Fibroblast of peridontal ligament (primary cell): ENCODE data around the gene NEMP2.

Experiments
- DNase-seq: peaks from one replicate; pipeline ENCODE4 v3.0.0-alpha.2; 2010; ENCODE audit errors: extremely low read depth

The NEMP2 gene

DNA sequence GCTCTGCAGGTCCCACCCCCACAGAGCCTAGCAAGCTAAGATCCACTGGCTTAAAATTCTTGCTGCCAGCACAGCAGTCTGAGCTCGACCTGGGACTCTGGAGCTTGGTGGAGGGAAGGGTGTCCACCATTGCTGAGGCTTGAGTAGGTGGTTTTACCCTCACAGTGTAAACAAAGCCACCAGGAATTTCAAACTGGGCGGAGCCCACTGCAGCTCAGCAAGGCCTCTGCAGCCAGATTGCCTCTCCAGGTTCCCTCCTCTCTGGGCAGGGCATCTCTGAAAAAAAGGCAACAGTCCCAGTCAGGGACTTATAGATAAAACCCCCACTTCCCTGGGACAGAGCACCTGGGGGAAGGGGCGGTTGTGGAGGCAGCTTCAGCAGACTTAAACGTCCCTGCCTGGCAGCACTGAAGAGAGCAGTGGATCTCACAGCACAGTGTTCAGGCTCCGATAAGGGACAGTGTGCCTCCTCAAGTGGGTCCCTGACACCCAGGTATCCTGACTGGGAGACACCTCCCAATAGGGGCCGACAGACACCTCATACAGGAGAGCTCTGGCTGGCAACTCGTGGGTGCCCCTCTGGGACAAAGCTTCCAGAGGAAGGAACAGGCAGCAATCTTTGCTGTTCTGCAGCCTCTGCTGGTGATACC is 20.0 kb upstream of the NEMP2 start:
- DNase-seq: no peak

GRCh38 chr2:190553254-190553653 is 18.7 kb upstream of the NEMP2 start:
- DNase-seq: no peak

GRCh38 chr2:190551928-190552327 is 17.4 kb upstream of the NEMP2 start:
- DNase-seq: peak; percentile 29

GRCh38 chr2:190550137-190550536 is 15.6 kb upstream of the NEMP2 start:
- no peak for DNase-seq

GRCh38 chr2:190547886-190548285 is 13.4 kb upstream of the NEMP2 start:
- no peak for DNase-seq

DNA sequence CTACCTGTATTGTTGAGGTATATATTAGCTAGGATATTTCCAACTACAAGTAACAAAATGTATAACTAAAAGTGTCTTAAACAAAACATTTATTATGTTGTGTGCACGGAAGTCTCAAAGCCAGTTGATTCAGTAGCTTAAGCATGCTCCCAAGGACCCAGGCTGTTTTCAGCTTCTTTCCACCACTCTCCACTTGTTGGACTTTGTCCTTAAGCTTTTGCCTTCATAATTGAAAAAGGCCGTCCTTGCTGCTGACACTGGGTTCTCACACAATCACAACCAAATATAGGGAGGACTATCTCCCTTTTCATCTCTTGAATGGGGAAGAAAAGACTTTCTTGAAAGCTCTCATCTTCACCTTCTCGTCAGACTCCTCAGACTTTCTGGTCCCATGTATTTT is 12.2 kb upstream of the NEMP2 start:
- DNase-seq: no peak

DNA sequence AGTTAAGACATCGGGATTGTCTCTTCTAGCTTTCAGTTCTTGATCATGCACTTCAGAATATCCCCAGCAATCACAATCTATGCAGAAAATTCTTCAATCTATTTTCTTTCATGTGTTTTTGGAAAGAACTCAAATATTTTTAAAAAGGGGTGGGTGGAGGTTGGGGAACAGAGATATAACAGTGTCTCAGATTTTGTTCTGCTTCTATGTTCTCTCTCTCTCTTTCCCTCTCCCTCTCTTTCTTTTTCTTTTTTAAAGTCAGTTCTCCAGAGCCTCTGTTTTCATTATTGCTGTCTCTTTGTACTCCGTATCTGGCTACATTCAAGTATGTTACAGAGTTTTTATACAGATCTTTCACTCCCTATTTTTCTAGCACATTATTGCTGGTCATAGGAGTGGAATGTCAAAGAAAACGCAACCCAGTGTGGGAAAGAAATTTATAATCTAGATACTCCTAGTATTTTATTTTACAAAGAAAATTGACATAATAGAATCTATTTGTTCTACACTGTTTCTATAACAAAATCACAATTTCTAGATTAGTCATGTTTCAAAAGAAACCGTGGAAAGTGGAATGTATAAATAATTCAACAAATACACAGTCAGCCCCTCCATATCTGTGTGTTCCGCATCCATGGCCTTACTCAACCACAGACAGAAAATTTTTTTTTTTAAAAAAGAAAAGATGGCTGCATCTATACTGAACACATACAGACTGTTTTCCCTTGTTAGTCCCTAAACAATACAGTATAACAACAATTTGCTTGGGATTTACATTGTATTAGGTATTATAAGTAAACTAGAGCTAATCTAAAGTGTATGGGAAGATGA is 11.2 kb upstream of the NEMP2 start:
- peak; percentile 54 for DNase-seq

GRCh38 chr2:190545093-190545492 is 10.6 kb upstream of the NEMP2 start:
- DNase-seq: peak; percentile 40

- peak; percentile 15 for DNase-seq
Measured at GRCh38 chr2:190540048-190540447, 5.5 kb upstream of the NEMP2 start.

GRCh38 chr2:190538201-190538600 is 3.7 kb upstream of the NEMP2 start:
- no peak for DNase-seq

GRCh38 chr2:190537765-190538164 is 3.2 kb upstream of the NEMP2 start:
- peak; percentile 30 for DNase-seq

- peak; percentile 11 for DNase-seq
Measured at GRCh38 chr2:190535586-190535985, 1.1 kb upstream of the NEMP2 start.

GRCh38 chr2:190535121-190535439 is 558 bp upstream of the NEMP2 start:
- peak; percentile 45 for DNase-seq

- peak; percentile 48 for DNase-seq
Measured at GRCh38 chr2:190533968-190534309, 583 bp downstream of the NEMP2 start.

DNA sequence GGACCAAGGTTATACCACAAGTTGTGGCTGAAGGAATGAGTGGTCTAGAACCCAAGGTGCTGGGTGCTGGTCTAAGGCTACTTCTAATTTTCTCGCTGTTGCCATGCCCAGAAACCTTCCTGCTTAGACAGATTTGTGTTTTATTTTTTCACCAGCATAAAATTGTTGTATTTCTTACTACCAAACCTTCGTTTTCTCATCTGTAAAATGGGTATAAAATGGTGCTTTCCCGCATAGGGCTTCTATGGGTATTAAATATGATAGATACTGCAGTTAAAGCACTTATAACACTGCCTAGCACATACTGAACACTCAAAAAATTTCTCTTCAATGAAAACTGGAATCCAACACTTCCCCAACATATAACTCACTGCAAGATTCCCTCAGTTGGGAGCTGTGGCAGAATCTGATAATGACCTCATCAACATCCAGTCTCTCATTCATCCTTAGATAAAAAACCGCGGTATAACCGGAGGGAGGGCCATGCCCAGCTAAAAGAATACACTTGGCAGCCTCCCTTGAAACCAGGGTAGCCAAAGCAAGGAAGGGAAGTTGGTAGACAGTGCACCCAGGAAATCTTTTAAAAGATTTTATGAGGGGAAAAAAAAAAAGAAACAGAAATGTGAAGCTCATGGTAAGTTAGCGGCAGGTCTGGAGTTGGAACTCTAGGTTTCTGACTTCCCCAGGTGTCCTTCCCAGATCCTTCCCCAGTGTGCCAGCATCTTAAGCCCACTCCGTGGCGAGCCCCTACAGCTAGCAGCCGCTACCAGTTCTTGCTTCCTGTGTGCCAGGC is 1.2 kb downstream of the NEMP2 start:
- DNase-seq: peak; percentile 18

DNA sequence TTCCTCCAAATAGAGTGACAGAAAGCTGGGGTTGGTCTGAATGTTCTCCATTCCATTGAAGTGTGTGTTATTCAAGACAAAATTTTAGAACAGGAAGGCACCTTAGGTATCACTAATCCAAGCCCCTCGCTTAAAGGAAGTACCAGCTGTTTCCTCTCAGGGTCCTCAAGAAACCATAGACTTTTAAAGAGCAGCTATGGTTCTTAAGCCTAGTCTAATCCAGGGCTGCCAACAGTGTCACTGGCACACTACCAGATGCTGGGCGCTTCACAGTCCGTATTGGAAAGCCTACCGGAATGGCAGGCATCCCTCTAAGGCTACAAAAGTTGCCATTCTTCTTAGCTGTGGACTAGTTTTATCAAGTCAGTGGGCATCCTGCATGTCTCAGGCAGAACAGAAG is 1.9 kb downstream of the NEMP2 start:
- DNase-seq: no peak

DNA sequence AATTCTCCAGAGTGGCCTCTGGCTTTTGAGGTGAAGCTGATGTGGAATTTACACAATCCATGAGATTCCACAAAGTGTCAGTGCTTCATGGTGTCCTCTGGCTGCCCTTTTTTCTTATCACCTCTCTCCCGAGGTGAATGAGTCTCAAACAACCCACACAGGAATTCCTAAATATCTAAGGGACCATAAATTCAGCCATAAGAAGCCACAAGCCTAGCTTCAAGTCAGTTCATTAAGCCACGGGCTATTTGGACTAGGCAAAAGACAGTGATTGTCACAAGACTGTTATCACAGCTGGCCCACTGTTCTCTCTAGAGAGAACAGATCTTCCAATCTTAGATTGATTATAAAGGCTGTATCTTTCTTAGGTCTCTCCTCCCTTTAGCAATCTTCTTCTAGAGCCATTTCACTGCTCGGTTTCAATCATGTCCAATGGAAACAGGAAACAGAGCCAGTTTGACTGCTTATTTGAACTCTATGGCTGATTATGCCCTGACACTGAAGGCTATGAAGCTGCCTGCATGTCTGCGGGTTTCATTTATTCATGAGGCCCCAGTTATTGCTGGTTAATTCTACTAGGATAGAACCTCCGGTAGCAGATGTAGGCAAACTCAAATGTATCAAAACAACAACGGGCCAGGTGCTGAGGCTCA is 4.1 kb downstream of the NEMP2 start:
- peak; percentile 31 for DNase-seq

GRCh38 chr2:190529486-190530247 is 4.9 kb downstream of the NEMP2 start:
- peak; percentile 22 for DNase-seq

GRCh38 chr2:190528521-190529001 is 6.0 kb downstream of the NEMP2 start:
- DNase-seq: peak; percentile 85

DNA sequence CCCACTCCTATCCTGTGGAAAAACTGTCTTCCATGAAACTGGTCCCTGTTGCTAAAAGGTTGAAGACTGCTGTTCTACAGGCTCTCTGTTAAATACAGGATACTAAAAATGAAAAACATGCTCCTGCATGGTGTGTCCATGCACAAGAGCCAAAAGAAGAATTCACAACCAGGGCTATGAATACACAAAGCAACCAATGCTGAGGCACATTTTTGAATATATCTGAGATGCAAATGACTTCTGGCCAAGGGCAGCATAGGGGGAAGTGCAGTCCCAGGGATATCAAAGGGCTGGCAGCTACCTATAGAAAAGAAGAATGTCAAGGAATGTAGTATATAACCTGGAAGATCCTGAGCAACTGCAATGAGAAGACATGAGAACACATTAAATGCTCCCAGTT is 6.6 kb downstream of the NEMP2 start:
- no peak for DNase-seq

DNA sequence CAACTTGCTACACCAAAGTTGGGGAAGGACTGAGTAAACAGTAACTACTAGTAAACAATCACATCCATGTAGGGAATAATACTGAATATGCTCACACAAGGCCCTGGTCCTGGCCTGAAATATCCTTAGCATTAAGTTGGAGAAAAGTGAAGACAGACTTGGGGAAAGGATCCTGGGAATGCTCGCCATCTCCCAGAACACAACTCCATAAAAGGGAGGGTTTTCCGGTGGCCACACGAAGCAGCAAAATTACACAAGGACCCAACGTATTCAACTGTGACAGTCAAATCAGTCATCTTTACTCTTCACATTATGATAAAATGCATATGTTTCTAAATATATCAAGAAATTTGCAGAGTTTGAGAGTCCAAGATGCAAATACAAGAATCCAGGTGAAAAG is 7.3 kb downstream of the NEMP2 start:
- no peak for DNase-seq
